Cardiac muscle cell (in vitro differentiated cells and primary cell): ENCODE measurements around the gene OBSCN. TPM values are rescaled to one million over a fixed set of nuclear protein-coding genes. Genes with fewer than 3 reads are reported as not detected.

Source experiments
- DNase-seq, 2 donors: peaks; one replicate each; pipeline versions ENCODE4 v3.0.0 to v3.0.0-alpha.2; 2010 to 2017; ENCODE audit warnings: low read depth in 1 of 2, low spot score in 1 of 2
- H3K27ac ChIP-seq: fragments of 200-600 bp; sonication (generic); 2 replicates; pipeline ENCODE4 v1.5.1; 2016
- H3K27me3 ChIP-seq: fragments of 200-600 bp; sonication (generic); 2 replicates; pipeline ENCODE4 v1.6.0; 2016; ENCODE audit warnings: control low read depth
- H3K36me3 ChIP-seq: fragments of 200-600 bp; sonication (generic); 2 replicates; pipeline ENCODE4 v1.5.1; 2016; ENCODE audit warnings: control low read depth
- H3K4me1 ChIP-seq: fragments of 200-600 bp; sonication (generic); 2 replicates; pipeline ENCODE4 v1.8.1; 2017; ENCODE audit warnings: low read depth, mild to moderate bottlenecking, mixed run types
- H3K4me3 ChIP-seq: fragments of 200-600 bp; sonication (generic); 2 replicates; pipeline ENCODE4 v1.5.1; 2016; ENCODE audit warnings: mild to moderate bottlenecking
- H3K9me3 ChIP-seq: fragments of 200-600 bp; sonication (generic); 2 replicates; pipeline ENCODE4 v1.5.1; 2017; ENCODE audit warnings: low read depth, mild to moderate bottlenecking, control low read depth
- CTCF ChIP-seq: IDR thresholded peaks from 2 replicates; pipeline ENCODE4 v1.5.1; 2012; ENCODE audit warnings: low read depth, mild to moderate bottlenecking, low read length
- polyA plus RNA-seq: library from polyadenylated mRNA; unstranded; fragments of >200 nt; fragmentation: Nextera tagmentation; extraction: Ambion mirVana; gene quantifications from 2 replicates; pipeline ENCODE4 v1.2.1, GENCODE V29; 2016
- total RNA-seq: library from RNA; depleted of rRNA; stranded (reverse); fragments of >200 nt; gene quantifications from 2 replicates; pipeline ENCODE4 v1.2.3, GENCODE V29; 2016

OBSCN gene
- total and polyA plus RNA-seq, 2 experiments from 2014 or later: 87.1 to 390 TPM

- DNase-seq: no peak
- Histone ChIP-seq H3K27ac (no peak overlapping the region), H3K4me3 (no peak overlapping the region), H3K4me1 (no peaks in the 10 kb centered on the region), H3K9me3 (no peaks in the 10 kb centered on the region), H3K36me3 (peaks cover 32% of the 10 kb centered on the region), H3K27me3 (no peaks in the 10 kb centered on the region)
- no peak for TF ChIP-seq CTCF
Measured at GRCh38 chr1:228314315-228314657, 106.4 kb downstream of the OBSCN start.

DNA sequence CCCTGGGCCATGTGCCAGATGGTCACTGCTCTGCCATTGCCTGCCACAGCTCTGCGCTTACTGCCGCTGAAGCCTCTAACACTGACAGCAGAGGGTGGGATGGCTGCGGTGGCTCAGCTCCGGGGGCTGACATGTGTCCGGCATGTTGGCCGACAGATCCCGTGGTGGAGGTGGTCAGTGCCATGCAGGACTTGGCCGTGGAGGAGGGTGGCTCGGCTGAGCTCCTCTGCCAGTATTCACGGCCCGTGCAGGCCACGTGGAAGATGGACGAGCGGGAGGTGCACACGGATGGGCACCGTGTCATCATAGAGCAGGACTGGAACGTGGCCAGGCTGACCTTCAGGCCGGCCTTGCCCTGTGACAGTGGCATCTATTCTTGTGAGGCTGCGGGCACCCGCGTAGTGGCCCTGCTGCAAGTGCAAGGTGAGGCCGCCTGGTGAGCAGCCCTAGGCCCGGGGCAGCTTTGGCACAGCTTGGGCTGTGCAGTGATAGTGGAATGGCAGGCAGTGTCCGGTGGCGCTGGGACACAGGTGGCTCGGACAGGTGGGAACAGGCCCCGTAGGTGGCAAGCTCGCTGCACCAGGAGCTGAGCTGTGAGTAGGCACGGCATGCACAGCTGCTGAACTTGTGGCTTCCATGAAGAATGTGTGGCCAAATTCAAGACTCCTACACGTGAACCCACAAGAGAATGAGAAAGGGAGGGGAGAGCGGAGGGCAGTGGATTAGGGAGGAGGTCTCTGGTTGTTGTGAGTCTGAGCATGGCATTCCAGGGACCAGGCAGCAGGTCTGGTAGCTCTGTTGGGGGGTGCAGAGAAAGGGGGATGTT is 107.0 kb downstream of the OBSCN start:
- Histone ChIP-seq H3K27ac (no peak overlapping the region), H3K4me1 (no peaks in the 10 kb centered on the region), H3K4me3 (no peak overlapping the region), H3K9me3 (no peaks in the 10 kb centered on the region), H3K36me3 (peaks cover 33% of the 10 kb centered on the region), H3K27me3 (no peaks in the 10 kb centered on the region)
- DNase-seq: no peak
- no peak for TF ChIP-seq CTCF

GRCh38 chr1:228315484-228315944 is 107.7 kb downstream of the OBSCN start:
- DNase-seq: no peak
- Histone ChIP-seq H3K27me3 (no peaks in the 10 kb centered on the region), H3K27ac (no peak overlapping the region), H3K4me3 (no peak overlapping the region), H3K4me1 (no peaks in the 10 kb centered on the region), H3K36me3 (peaks cover 33% of the 10 kb centered on the region), H3K9me3 (no peaks in the 10 kb centered on the region)
- TF ChIP-seq CTCF: no peak

- H3K9me3 ChIP-seq: no peaks in the 10 kb centered on the region
- no peak for DNase-seq
- H3K4me1 ChIP-seq: no peaks in the 10 kb centered on the region
- H3K27me3 ChIP-seq: no peaks in the 10 kb centered on the region
- H3K36me3 ChIP-seq: peaks cover 32% of the 10 kb centered on the region
- no peak for TF ChIP-seq CTCF
- H3K4me3 ChIP-seq: no peak overlapping the region
- no peak overlapping the region for H3K27ac ChIP-seq
Measured at GRCh38 chr1:228315945-228316588, 108.2 kb downstream of the OBSCN start.

GRCh38 chr1:228316589-228317387 is 108.9 kb downstream of the OBSCN start:
- Histone ChIP-seq H3K27me3 (no peaks in the 10 kb centered on the region), H3K36me3 (peaks cover 34% of the 10 kb centered on the region), H3K27ac (no peak overlapping the region), H3K4me1 (no peaks in the 10 kb centered on the region), H3K9me3 (no peaks in the 10 kb centered on the region), H3K4me3 (no peak overlapping the region)
- TF ChIP-seq CTCF: no peak
- no peak for DNase-seq
